ENCODE data around the gene ARHGAP33. TPM values are rescaled to one million over a fixed set of nuclear protein-coding genes. Genes with fewer than 3 reads are reported as not detected.
A peak's percentile ranks its signal among the peaks of the same experiment; 100 is the strongest.

The ARHGAP33 gene
- total and polyA plus RNA-seq, 10 of the 15 experiments (the other 5 are each of a cell fraction or from before 2014, with no cell fraction given): 0.05 to 22.9 (median 2.3) TPM; not detected in 1

GRCh38 chr19:35811317-35812219 is 36.2 kb downstream of the ARHGAP33 start:
- SMC1A ChIA-PET (ENCODE audit: uncharacterized antibody, unreplicated experiment): no interaction called here
- no peak for ATAC-seq

GRCh38 chr19:35812220-35813042 is 37.1 kb downstream of the ARHGAP33 start, which contains the start of gene PRODH2:
Gene PRODH2 (minus strand): TSS chr19:35812845. CDS start chr19:35812805, 40 bp downstream.
- Histone ChIP-seq H3K36me3 (ENCODE audit: control insufficient read depth in 2 of 2, insufficient read depth in 2 of 2, low read length in 1 of 2) (no peaks in the 10 kb centered on the region), H3K4me1 (ENCODE audit: control insufficient read depth, insufficient read depth, low read length) (no peaks in the 10 kb centered on the region), H2AFZ (ENCODE audit: control insufficient read depth, low read depth, low read length) (no peak within 1 kb of the TSS), H4K20me1 (ENCODE audit: control insufficient read depth, insufficient read depth) (no peaks in the 10 kb centered on the region), H3K27ac (ENCODE audit: control insufficient read depth, insufficient read depth) (no peak within 1 kb of the TSS), H3K79me2 (ENCODE audit: control insufficient read depth, insufficient read depth, low read length) (no peaks in the 10 kb centered on the region), H3K27me3 (replicated peaks in 1 of 2; ENCODE audit: control insufficient read depth in 2 of 2, insufficient read depth in 2 of 2, low read length in 1 of 2) (no peaks in the 10 kb centered on the region), H3K4me2 (ENCODE audit: control insufficient read depth, insufficient read depth) (no peak within 1 kb of the TSS), H3K9me3 (replicated peaks; ENCODE audit: control insufficient read depth, insufficient read depth, low read length) (no peaks in the 10 kb centered on the region), H3K9ac (ENCODE audit: control insufficient read depth, insufficient read depth, low read length) (no peak within 1 kb of the TSS), H3K4me3 (no peak within 1 kb of the TSS)
- DNase-seq (ENCODE audit: low read depth, low spot score) (no peak), ATAC-seq (peak; percentile 31; the same call in 1 of the 3 replicates), FAIRE-seq (no peak)
- BruUV-seq (replicated peaks): no TSS peak
- 46% methylated on average over 26 of the region's 26 CpGs for WGBS (ENCODE audit: insufficient coverage, insufficient replicate concordance, low lambda C conversion rate, missing lambda C conversion rate)
- ChIA-PET POLR2A (interaction anchor here (0.8 kb wide), 1 partner anchor 10 kb away, joined by 3 read pairs; no protein-coding TSS in a partner anchor), CTCF (interaction anchor here (1.8 kb wide), 1 partner anchor 120 kb away, joined by 7 read pairs; no protein-coding TSS in a partner anchor), RAD21 (ENCODE audit: unreplicated experiment) (no interaction called here), SMC1A (ENCODE audit: uncharacterized antibody, unreplicated experiment) (no interaction called here)
- in situ Hi-C loops (cut with MboI): no loop called here
- intact Hi-C loops (cut with micrococcal nuclease; ENCODE audit: unreplicated experiment): no loop called here
- TF ChIP-seq CBFB (IDR thresholded peaks at IDR 0.05; ENCODE audit: low read depth) (no peak), KAT2A (conservative IDR thresholded peaks at IDR 0.05; ENCODE audit: control insufficient read depth, low read depth, low read length) (no peak), PAX5 (IDR thresholded peaks at IDR 0.05; ENCODE audit: borderline replicate concordance, low read depth, low read length) (no peak), IKZF1 (conservative IDR thresholded peaks at IDR 0.05) (no peak), SUPT20H (IDR thresholded peaks at IDR 0.05; ENCODE audit: borderline replicate concordance, control insufficient read depth, low read depth, low read length) (no peak), STAT3 (IDR thresholded peaks at IDR 0.05; ENCODE audit: low read depth, low read length) (no peak), NR2C1 (IDR thresholded peaks at IDR 0.05) (no peak)
- TF ChIP-seq, protein P1, sequence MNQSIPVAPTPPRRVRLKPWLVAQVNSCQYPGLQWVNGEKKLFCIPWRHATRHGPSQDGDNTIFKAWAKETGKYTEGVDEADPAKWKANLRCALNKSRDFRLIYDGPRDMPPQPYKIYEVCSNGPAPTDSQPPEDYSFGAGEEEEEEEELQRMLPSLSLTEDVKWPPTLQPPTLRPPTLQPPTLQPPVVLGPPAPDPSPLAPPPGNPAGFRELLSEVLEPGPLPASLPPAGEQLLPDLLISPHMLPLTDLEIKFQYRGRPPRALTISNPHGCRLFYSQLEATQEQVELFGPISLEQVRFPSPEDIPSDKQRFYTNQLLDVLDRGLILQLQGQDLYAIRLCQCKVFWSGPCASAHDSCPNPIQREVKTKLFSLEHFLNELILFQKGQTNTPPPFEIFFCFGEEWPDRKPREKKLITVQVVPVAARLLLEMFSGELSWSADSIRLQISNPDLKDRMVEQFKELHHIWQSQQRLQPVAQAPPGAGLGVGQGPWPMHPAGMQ (IDR thresholded peaks at IDR 0.05; ENCODE audit: borderline replicate concordance): no peak

More at GRCh38 chr19:35811317-35812219, 36.2 kb downstream of the ARHGAP33 start:
- Histone ChIP-seq H3K36me3 (ENCODE audit: control insufficient read depth in 2 of 2, insufficient read depth in 2 of 2, low read length in 1 of 2) (no peaks in the 10 kb centered on the region), H4K20me1 (ENCODE audit: control insufficient read depth, insufficient read depth) (no peaks in the 10 kb centered on the region), H3K27me3 (replicated peaks in 1 of 2; ENCODE audit: control insufficient read depth in 2 of 2, insufficient read depth in 2 of 2, low read length in 1 of 2) (no peaks in the 10 kb centered on the region), H3K79me2 (ENCODE audit: control insufficient read depth, insufficient read depth, low read length) (no peaks in the 10 kb centered on the region), H2AFZ (ENCODE audit: control insufficient read depth, low read depth, low read length) (no peak overlapping the region), H3K4me3 (no peak overlapping the region), H3K4me1 (ENCODE audit: control insufficient read depth, insufficient read depth, low read length) (no peaks in the 10 kb centered on the region), H3K4me2 (ENCODE audit: control insufficient read depth, insufficient read depth) (no peak overlapping the region), H3K27ac (ENCODE audit: control insufficient read depth, insufficient read depth) (no peak overlapping the region), H3K9ac (ENCODE audit: control insufficient read depth, insufficient read depth, low read length) (no peak overlapping the region), H3K9me3 (replicated peaks; ENCODE audit: control insufficient read depth, insufficient read depth, low read length) (no peaks in the 10 kb centered on the region)
- ChIA-PET POLR2A (interaction anchor here (0.8 kb wide), 1 partner anchor 9 kb away, joined by 3 read pairs; no protein-coding TSS in a partner anchor), CTCF (interaction anchor here (1.8 kb wide), 1 partner anchor 119 kb away, joined by 7 read pairs; no protein-coding TSS in a partner anchor), RAD21 (ENCODE audit: unreplicated experiment) (no interaction called here)
- FAIRE-seq (no peak), DNase-seq (ENCODE audit: low read depth, low spot score) (no peak)
- TF ChIP-seq MEF2A (IDR thresholded peaks at IDR 0.05; ENCODE audit: insufficient read depth, low read depth, low read length) (no peak), BCL11A (IDR thresholded peaks at IDR 0.05; ENCODE audit: low read depth, low read length) (no peak), PAX5 (IDR thresholded peaks at IDR 0.05; ENCODE audit: borderline replicate concordance, low read depth, low read length) (no peak)
- 67% methylated on average over 18 of the region's 18 CpGs for WGBS (ENCODE audit: insufficient coverage, insufficient replicate concordance, low lambda C conversion rate, missing lambda C conversion rate)
- BruUV-seq (replicated peaks): no TSS peak
- intact Hi-C loops (cut with micrococcal nuclease; ENCODE audit: unreplicated experiment) (no loop called here), in situ Hi-C loops (cut with MboI) (no loop called here)
